WERI-Rb-1 (cell line): ENCODE data around the gene FAM151B.

Experiments
- DNase-seq: peaks from one replicate; pipeline ENCODE4 v3.0.0-alpha.2; 2020
- H3K27ac ChIP-seq: fragments of 250-450 bp; sonication (Bioruptor Pico); 2 replicates; pipeline ENCODE4 v1.5.1; 2020; ENCODE audit warnings: mild to moderate bottlenecking, moderate library complexity
- H3K27me3 ChIP-seq: fragments of 250-450 bp; sonication (Bioruptor Pico); 2 replicates; pipeline ENCODE4 v1.5.1; 2021; ENCODE audit warnings: mild to moderate bottlenecking, low read depth, moderate library complexity; ENCODE audit not compliant: insufficient read depth, severe bottlenecking
- H3K36me3 ChIP-seq: fragments of 250-450 bp; sonication (Bioruptor Pico); 2 replicates; pipeline ENCODE4 v1.5.1; 2020; ENCODE audit warnings: mild to moderate bottlenecking, moderate library complexity
- H3K4me3 ChIP-seq: 2 replicates; pipeline ENCODE4 v1.5.1; 2011; ENCODE audit warnings: low read depth, mild to moderate bottlenecking, control low read depth, low read length
- H3K9me3 ChIP-seq: fragments of 250-450 bp; sonication (Bioruptor Pico); 2 replicates; pipeline ENCODE4 v1.5.1; 2021; ENCODE audit warnings: mild to moderate bottlenecking, moderate library complexity; ENCODE audit not compliant: severe bottlenecking
- CTCF ChIP-seq: IDR thresholded peaks from 2 replicates; pipeline ENCODE4 v1.5.1; 2011; ENCODE audit warnings: low read depth, mild to moderate bottlenecking, control low read depth, inconsistent platforms, low read length

FAM151B gene

GRCh38 chr5:80591352-80591751 is 103.5 kb downstream of the FAM151B start:
- H3K36me3 ChIP-seq: no peaks in the 10 kb centered on the region
- DNase-seq: no peak
- H3K4me3 ChIP-seq: no peak overlapping the region
- no peak for TF ChIP-seq CTCF
- no peak overlapping the region for H3K27ac ChIP-seq
- H3K27me3 ChIP-seq: no peaks in the 10 kb centered on the region
- no peaks in the 10 kb centered on the region for H3K9me3 ChIP-seq

- no peaks in the 10 kb centered on the region for H3K36me3 ChIP-seq
- H3K27ac ChIP-seq: no peak overlapping the region
- no peaks in the 10 kb centered on the region for H3K27me3 ChIP-seq
- H3K9me3 ChIP-seq: no peaks in the 10 kb centered on the region
- H3K4me3 ChIP-seq: no peak overlapping the region
- no peak for TF ChIP-seq CTCF
- no peak for DNase-seq
Measured at GRCh38 chr5:80592105-80592504, 104.2 kb downstream of the FAM151B start.
